ENCODE measurements around the gene P4HA1. TPM values are rescaled to one million over a fixed set of nuclear protein-coding genes. Genes with fewer than 3 reads are reported as not detected.

The P4HA1 gene
- polyA plus RNA-seq, 1 donor from 2014 or later, result 24.2 TPM

DNA sequence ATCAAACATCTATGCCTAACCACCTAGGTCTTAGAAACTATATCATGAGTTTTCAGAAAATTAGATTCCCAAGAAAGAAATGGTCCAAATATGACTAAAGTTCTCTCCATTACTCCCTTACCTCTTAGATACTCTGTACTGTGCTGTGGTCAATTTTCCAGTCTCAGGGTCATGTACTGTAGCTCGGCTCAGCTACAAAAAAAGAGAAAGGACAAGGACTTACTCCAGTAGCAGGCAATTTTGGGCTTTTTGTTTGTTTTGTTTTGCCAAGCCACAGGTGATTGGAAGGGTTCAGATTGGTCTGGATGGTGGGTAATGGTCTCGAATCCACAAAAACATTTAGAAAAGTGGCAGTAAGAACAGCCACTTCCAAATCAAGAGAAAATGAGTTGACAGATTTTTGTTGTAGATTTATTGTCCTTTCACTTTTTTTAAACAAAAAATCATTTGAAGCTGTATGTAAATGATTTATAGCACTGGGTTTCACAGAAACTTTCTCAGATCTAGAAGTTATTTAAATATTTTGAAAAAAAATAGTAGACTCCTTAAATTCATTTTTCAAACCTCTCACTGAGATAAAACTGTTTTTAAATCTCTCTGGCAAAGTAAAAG, 52.8 kb downstream of the P4HA1 start:
- Histone ChIP-seq H3K79me2 (replicated peaks; ENCODE audit: insufficient read depth, low read length) (no peaks in the 10 kb centered on the region), H4K20me1 (ENCODE audit: insufficient read depth) (no peaks in the 10 kb centered on the region), H2AFZ (ENCODE audit: low read depth, low read length) (no peak overlapping the region), H3K9ac (ENCODE audit: low read length) (no peak overlapping the region), H3K36me3 (ENCODE audit: insufficient read depth, low read length) (no peaks in the 10 kb centered on the region), H3K9me3 (ENCODE audit: low read length) (no peaks in the 10 kb centered on the region), H3K4me3 (ENCODE audit: low read length) (no peak overlapping the region), H3K27me3 (ENCODE audit: insufficient read depth, low read depth, low read length) (no peaks in the 10 kb centered on the region), H3K4me2 (ENCODE audit: low read length) (no peak overlapping the region), H3K9me2 (ENCODE audit: insufficient read depth, low read length) (no peaks in the 10 kb centered on the region), H3K27ac (ENCODE audit: low read length) (no peak overlapping the region), H3F3A (ENCODE audit: insufficient read depth, low read length, poor library complexity, severe bottlenecking) (no peaks in the 10 kb centered on the region)
- TF ChIP-seq MXI1 (conservative IDR thresholded peaks at IDR 0.05; ENCODE audit: poor library complexity, severe bottlenecking), result no peak
- TF ChIP-seq SMC3 (conservative IDR thresholded peaks at IDR 0.05; ENCODE audit: poor library complexity), result no peak
- no peak for TF ChIP-seq TAF1 (IDR thresholded peaks at IDR 0.05; ENCODE audit: low read depth)
- TF ChIP-seq EZH2 (IDR thresholded peaks at IDR 0.05; ENCODE audit: borderline replicate concordance, insufficient read depth, low read length, poor library complexity, severe bottlenecking), result no peak

DNA sequence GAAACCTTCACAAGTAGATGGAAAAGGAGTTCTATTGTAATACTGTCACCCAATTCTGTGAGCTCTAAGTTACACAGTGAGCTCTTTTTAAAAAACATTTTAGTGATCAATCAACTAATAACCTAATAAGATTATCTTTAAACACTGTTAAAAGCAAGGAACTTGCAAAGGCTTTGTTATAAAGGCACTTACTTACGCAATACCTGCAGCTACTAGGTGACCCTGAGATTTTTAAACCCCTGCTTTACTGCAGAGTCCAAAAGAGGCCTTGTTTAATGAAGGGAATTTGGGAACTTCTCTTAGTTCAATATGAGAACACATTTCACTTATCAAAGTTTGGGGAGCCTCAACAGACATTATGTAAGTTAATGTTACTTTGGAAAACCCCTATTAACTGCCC, 53.3 kb downstream of the P4HA1 start:
- Histone ChIP-seq H3K4me2 (ENCODE audit: low read length) (no peak overlapping the region), H3K9ac (ENCODE audit: low read length) (no peak overlapping the region), H3K27ac (ENCODE audit: low read length) (no peak overlapping the region), H3K9me2 (ENCODE audit: insufficient read depth, low read length) (no peaks in the 10 kb centered on the region), H3K9me3 (ENCODE audit: low read length) (no peaks in the 10 kb centered on the region), H2AFZ (ENCODE audit: low read depth, low read length) (no peak overlapping the region), H3K4me3 (ENCODE audit: low read length) (no peak overlapping the region), H3F3A (ENCODE audit: insufficient read depth, low read length, poor library complexity, severe bottlenecking) (no peaks in the 10 kb centered on the region), H3K27me3 (ENCODE audit: insufficient read depth, low read depth, low read length) (no peaks in the 10 kb centered on the region), H3K36me3 (ENCODE audit: insufficient read depth, low read length) (no peaks in the 10 kb centered on the region), H3K79me2 (replicated peaks; ENCODE audit: insufficient read depth, low read length) (no peaks in the 10 kb centered on the region), H4K20me1 (ENCODE audit: insufficient read depth) (no peaks in the 10 kb centered on the region)
- TF ChIP-seq RAD21 (conservative IDR thresholded peaks at IDR 0.05), result no peak
- no peak for TF ChIP-seq SMC3 (conservative IDR thresholded peaks at IDR 0.05; ENCODE audit: poor library complexity)
- TF ChIP-seq, protein P1, sequence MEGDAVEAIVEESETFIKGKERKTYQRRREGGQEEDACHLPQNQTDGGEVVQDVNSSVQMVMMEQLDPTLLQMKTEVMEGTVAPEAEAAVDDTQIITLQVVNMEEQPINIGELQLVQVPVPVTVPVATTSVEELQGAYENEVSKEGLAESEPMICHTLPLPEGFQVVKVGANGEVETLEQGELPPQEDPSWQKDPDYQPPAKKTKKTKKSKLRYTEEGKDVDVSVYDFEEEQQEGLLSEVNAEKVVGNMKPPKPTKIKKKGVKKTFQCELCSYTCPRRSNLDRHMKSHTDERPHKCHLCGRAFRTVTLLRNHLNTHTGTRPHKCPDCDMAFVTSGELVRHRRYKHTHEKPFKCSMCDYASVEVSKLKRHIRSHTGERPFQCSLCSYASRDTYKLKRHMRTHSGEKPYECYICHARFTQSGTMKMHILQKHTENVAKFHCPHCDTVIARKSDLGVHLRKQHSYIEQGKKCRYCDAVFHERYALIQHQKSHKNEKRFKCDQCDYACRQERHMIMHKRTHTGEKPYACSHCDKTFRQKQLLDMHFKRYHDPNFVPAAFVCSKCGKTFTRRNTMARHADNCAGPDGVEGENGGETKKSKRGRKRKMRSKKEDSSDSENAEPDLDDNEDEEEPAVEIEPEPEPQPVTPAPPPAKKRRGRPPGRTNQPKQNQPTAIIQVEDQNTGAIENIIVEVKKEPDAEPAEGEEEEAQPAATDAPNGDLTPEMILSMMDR (IDR thresholded peaks at IDR 0.05; ENCODE audit: poor library complexity, severe bottlenecking), result no peak
- TF ChIP-seq TAF1 (IDR thresholded peaks at IDR 0.05; ENCODE audit: low read depth), result no peak
- no peak for TF ChIP-seq MXI1 (conservative IDR thresholded peaks at IDR 0.05; ENCODE audit: poor library complexity, severe bottlenecking)
- TF ChIP-seq, protein P2, sequence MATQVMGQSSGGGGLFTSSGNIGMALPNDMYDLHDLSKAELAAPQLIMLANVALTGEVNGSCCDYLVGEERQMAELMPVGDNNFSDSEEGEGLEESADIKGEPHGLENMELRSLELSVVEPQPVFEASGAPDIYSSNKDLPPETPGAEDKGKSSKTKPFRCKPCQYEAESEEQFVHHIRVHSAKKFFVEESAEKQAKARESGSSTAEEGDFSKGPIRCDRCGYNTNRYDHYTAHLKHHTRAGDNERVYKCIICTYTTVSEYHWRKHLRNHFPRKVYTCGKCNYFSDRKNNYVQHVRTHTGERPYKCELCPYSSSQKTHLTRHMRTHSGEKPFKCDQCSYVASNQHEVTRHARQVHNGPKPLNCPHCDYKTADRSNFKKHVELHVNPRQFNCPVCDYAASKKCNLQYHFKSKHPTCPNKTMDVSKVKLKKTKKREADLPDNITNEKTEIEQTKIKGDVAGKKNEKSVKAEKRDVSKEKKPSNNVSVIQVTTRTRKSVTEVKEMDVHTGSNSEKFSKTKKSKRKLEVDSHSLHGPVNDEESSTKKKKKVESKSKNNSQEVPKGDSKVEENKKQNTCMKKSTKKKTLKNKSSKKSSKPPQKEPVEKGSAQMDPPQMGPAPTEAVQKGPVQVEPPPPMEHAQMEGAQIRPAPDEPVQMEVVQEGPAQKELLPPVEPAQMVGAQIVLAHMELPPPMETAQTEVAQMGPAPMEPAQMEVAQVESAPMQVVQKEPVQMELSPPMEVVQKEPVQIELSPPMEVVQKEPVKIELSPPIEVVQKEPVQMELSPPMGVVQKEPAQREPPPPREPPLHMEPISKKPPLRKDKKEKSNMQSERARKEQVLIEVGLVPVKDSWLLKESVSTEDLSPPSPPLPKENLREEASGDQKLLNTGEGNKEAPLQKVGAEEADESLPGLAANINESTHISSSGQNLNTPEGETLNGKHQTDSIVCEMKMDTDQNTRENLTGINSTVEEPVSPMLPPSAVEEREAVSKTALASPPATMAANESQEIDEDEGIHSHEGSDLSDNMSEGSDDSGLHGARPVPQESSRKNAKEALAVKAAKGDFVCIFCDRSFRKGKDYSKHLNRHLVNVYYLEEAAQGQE (IDR thresholded peaks at IDR 0.05; ENCODE audit: borderline replicate concordance), result no peak
- no peak for TF ChIP-seq POLR2AphosphoS5 (IDR thresholded peaks at IDR 0.05)
- TF ChIP-seq EP300 (conservative IDR thresholded peaks at IDR 0.05; ENCODE audit: poor library complexity, severe bottlenecking), result no peak
